ENCODE results near the gene NEUROD6.

NEUROD6 gene

GRCh38 chr7:31311552-31311951 lies 29.0 kb downstream of the NEUROD6 start:
- ATAC-seq (no peak), DNase-seq (no peak)
- Mint-ChIP-seq H3K4me3 (no peak overlapping the region), H3K4me1 (no peaks in the 10 kb centered on the region), H3K9me3 (no peaks in the 10 kb centered on the region), H3K27ac (no peak overlapping the region), H3K27me3 (no peaks in the 10 kb centered on the region)

GRCh38 chr7:31310321-31310935 lies 30.1 kb downstream of the NEUROD6 start:
- DNase-seq (no peak), ATAC-seq (no peak)
- no peak overlapping the region for H3K27ac Mint-ChIP-seq
- H3K27me3 Mint-ChIP-seq: no peaks in the 10 kb centered on the region
- no peaks in the 10 kb centered on the region for H3K4me1 Mint-ChIP-seq
- no peaks in the 10 kb centered on the region for H3K9me3 Mint-ChIP-seq
- no peak overlapping the region for H3K4me3 Mint-ChIP-seq

- Mint-ChIP-seq H3K4me3 (no peak overlapping the region), H3K9me3 (no peaks in the 10 kb centered on the region), H3K27ac (no peak overlapping the region), H3K4me1 (no peaks in the 10 kb centered on the region), H3K27me3 (no peaks in the 10 kb centered on the region)
- ATAC-seq: no peak
- DNase-seq: no peak
Observed at GRCh38 chr7:31309407-31309806, 31.1 kb downstream of the NEUROD6 start.

- no peak overlapping the region for H3K27ac Mint-ChIP-seq
- H3K27me3 Mint-ChIP-seq: no peaks in the 10 kb centered on the region
- ATAC-seq (no peak), DNase-seq (no peak)
- H3K4me3 Mint-ChIP-seq: no peak overlapping the region
- H3K9me3 Mint-ChIP-seq: no peaks in the 10 kb centered on the region
- H3K4me1 Mint-ChIP-seq: no peaks in the 10 kb centered on the region
Observed at GRCh38 chr7:31308652-31309051, 31.9 kb downstream of the NEUROD6 start.

GRCh38 chr7:31307972-31308371 lies 32.6 kb downstream of the NEUROD6 start:
- Mint-ChIP-seq H3K27me3 (no peaks in the 10 kb centered on the region), H3K4me1 (no peaks in the 10 kb centered on the region), H3K9me3 (no peaks in the 10 kb centered on the region), H3K4me3 (no peak overlapping the region), H3K27ac (no peak overlapping the region)
- no peak for ATAC-seq
- DNase-seq: no peak

GRCh38 chr7:31305260-31305659 lies 35.3 kb downstream of the NEUROD6 start:
- Mint-ChIP-seq H3K4me3 (no peak overlapping the region), H3K27me3 (no peaks in the 10 kb centered on the region), H3K9me3 (peaks cover 0 to 4% of the 10 kb centered on the region in 2 donors), H3K27ac (no peak overlapping the region), H3K4me1 (no peaks in the 10 kb centered on the region)
- DNase-seq (no peak), ATAC-seq (no peak)

- Mint-ChIP-seq H3K4me3 (no peak overlapping the region), H3K9me3 (peaks cover 0 to 4% of the 10 kb centered on the region in 2 donors), H3K4me1 (no peaks in the 10 kb centered on the region), H3K27me3 (no peaks in the 10 kb centered on the region), H3K27ac (no peak overlapping the region)
- no peak for DNase-seq
- ATAC-seq: no peak
Observed at GRCh38 chr7:31304446-31304845, 36.1 kb downstream of the NEUROD6 start.

- ATAC-seq: no peak
- H3K9me3 Mint-ChIP-seq: peaks cover 0 to 4% of the 10 kb centered on the region in 2 donors
- no peaks in the 10 kb centered on the region for H3K4me1 Mint-ChIP-seq
- no peak overlapping the region for H3K27ac Mint-ChIP-seq
- H3K4me3 Mint-ChIP-seq: no peak overlapping the region
- DNase-seq: no peak
- H3K27me3 Mint-ChIP-seq: no peaks in the 10 kb centered on the region
Observed at GRCh38 chr7:31302356-31302755, 38.2 kb downstream of the NEUROD6 start.

- no peak overlapping the region for H3K4me3 Mint-ChIP-seq
Observed at GRCh38 chr7:31299336-31299735, 41.2 kb downstream of the NEUROD6 start.

GRCh38 chr7:31290601-31291000 lies 49.9 kb downstream of the NEUROD6 start:
- H3K27me3 Mint-ChIP-seq: no peaks in the 10 kb centered on the region
- H3K4me1 Mint-ChIP-seq: no peaks in the 10 kb centered on the region
- H3K4me3 Mint-ChIP-seq: no peak overlapping the region
- no peak overlapping the region for H3K27ac Mint-ChIP-seq
- DNase-seq: no peak
- peaks cover 0 to 4% of the 10 kb centered on the region in 2 donors for H3K9me3 Mint-ChIP-seq
- ATAC-seq: no peak

More at GRCh38 chr7:31299336-31299735, 41.2 kb downstream of the NEUROD6 start:
- no peak overlapping the region for H3K27ac Mint-ChIP-seq
- peaks cover 0 to 4% of the 10 kb centered on the region in 2 donors for H3K9me3 Mint-ChIP-seq
- H3K27me3 Mint-ChIP-seq: no peaks in the 10 kb centered on the region
- ATAC-seq: no peak
- H3K4me1 Mint-ChIP-seq: no peaks in the 10 kb centered on the region
- no peak for DNase-seq
